T-helper 1 cell treated with Interleukin-12 subunit alpha and Interleukin-12 subunit beta and Interleukin-4 antibody, amounts not matched to agents 30 ng/mL and 1 ng/mL, for 36 hours (primary cell): ENCODE measurements around the gene CCR6. TPM values are rescaled to one million over a fixed set of nuclear protein-coding genes. Genes with fewer than 3 reads are reported as not detected.
"Not testable (repeated sequence)": the region's sequence is repeated elsewhere in the genome, so short reads cannot be mapped to it uniquely, and the experiment has no call there.

Experiments used
- intact Hi-C: fragments of 100-400 bp; cut with micrococcal nuclease; formaldehyde crosslinking; loops from one replicate; pipeline ENCODE4 v1.15.1; 2024
- total RNA-seq: library from RNA; stranded (reverse); gene quantifications from 2 replicates; pipeline ENCODE4 v1.2.3, GENCODE V29; 2022

Gene CCR6
- total RNA-seq = 0.42 and 0.49 TPM in 2 replicates

DNA sequence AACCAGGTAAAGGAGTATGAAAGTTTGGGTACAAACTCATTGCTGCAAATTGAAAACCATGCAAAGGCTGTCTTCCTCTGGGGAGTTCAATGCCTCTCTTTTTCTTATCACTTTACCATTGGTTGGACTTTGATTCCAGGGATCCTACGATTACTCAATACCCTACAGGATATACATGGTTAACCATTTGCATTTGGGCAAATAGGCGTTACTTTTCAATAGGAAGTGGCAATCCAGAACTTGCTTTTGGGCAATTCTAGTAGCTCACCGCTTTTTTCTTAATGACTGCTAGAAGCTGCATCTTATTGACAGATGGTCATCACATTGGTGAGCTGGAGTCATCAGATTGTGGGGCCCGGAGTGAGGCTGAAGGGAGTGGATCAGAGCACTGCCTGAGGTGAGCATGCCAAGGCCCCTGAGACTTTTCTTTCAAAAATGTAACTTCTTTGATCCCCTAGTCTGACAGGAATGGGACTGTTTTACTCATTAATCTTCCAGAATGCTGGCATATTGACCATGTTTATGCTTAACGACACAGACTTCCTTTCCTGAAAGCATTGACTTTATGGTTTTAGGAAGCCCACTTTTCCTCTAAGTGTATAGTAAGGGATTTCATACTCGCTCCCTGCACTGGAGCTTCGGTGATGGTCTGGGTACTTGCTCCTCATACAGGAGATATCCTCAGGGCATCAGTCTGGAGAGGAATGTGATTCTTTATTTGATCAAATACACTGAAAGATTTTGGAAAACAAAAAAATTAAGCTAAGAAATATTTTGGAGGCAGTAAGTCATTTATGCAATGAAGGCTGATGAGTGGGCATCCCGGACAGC lies at the start of gene CCR6:
Gene CCR6 (plus strand): TSS at position 270 of the 831 bp plus-strand sequence. CDS start 13,039 bp downstream, outside the sequence.
- intact Hi-C loops = no loop called here

DNA sequence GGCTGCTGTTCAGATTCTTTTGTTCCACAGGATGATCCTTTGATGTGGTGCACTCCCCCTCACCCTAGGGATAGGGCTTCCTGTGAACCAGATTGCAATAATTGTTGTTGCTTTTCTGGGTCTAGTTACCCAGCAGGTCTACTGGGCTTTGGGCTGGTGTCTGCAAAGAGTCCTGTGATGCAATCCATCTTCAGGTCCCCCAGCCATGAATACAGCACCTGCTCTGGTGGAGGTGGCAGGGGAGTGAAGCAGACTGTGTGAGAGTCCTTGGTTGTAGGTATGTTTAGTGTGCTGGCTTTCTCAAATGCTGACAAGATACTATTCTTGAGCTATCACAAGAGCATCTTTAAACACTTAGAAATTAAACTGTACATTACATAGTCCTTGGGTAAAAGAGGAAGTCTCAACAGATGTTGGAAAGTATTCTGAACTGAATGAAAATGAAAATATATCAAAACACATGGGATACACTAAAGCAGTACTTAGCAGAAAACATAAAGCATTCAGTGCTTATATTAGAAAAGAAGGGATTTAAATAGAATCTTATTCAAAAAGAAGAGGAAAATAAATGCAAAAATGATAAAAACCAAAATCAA lies 49.1 kb upstream of the CCR6 start:
- intact Hi-C loops = no loop called here

DNA sequence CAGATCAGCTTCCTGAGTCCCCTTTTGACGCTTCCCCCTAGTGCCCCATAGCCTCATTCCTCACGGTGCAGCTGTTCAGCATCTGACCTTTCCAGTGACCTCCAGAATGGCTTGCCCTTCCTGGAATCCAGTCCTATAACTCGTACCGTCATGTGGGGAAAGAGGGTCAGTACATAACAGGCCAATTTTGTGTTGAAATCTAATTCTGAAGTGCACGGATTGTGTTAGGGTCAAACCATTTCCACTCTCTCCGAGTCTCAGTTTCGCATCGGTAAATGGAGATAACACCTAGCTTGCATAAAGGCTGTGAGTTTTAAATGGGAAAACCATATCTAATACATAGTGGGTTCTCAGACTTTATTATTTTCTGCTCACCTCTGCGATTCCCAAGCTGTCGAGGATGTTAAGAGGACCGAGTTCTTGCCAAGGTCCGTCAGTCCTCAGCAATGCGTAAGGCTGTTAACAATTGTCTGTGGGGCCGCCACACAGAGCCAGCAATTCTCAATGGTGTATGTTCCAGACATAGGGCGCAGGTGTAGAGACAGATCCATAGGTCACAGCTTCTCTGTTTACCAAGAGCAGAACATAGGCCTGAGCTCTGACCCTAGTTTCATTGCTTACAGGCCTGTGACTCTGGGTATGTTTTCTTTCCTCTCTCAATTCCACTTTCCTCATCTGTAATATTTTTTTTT lies 45.5 kb upstream of the CCR6 start:
- intact Hi-C loops = no loop called here

DNA sequence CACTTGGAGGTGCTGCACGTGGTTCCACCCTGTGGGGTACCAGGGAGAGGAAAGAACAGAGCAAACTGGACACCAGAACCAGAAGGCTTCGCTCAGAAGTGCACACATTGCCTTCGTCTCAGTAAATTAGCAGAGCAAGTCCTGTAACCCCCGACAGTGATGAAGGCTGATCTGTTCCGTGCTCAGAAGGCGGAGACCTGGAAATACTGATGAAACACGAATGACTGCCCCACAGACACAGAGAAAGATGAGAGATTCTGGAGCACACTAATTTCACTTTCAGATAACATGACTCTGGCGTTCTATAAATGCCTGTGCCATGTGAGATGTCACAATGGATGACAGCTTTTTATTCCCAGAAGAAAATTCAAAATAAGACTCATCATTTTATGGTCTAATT lies 44.2 kb upstream of the CCR6 start:
- intact Hi-C loops = no loop called here

DNA sequence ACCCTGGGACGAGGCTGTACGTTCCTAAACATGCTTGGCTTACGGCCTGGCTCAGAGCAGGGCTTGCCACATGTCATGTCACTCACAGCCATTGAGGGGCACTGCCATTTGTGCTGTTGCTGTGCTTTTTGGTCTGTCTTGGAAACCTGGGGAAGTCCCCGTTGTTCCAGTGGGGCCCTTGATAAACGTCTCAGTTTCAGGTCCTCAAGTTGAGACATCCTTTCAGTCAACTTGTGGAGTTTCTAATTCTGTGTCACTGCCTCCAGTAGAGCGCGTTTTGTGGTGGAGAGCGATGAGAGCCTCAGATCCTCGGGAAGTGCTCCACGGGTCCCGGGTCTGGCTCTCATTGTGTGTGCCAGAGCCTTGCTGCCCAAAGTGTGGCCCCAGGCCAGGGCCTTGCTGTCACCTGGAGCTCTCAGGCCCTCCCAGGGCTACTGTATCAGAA lies 43.0 kb upstream of the CCR6 start:
- intact Hi-C loops = no loop called here

DNA sequence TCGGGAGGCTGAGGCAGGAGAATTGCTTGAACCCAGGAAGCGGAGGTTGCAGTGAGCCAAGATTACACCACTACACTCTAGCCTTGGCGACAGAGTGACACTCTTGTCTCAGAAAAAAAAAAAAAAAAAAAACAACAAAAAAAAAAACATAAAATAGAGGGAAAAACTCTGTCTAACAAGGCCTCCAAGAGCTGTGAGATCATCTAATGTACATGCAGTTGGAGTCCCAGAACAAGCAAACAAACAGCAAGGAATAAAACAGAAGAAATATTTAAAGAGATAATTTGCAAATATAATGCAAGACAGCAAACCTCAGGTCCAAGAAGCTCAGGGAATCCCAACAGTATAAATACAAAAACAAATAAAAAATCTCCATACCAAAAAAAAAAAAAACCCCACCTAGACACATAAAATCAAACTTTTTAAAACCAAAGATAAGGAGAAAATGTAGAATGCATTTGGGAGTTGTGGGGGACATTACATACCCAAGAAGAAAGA lies 35.0 kb upstream of the CCR6 start:
- intact Hi-C loops = no loop called here

DNA sequence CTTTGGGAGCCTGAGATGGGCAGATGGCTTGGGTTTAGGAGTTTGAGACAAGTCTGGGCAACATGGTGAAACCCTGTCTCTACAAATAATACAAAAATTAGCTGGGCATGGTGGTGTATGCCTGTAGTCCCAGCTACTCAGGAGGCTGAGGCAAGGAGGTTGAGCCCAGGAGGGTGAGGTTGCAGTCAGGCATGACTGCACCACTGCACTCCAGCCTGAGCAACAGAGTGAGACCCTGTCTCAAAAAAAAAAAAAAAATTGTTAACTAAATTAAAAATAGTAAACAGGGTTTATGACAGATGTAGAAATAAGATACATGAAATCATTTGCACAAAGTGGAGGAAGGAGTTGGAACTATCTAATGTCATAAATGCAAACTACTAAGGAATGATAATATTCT lies 34.2 kb upstream of the CCR6 start:
- intact Hi-C loops = not testable (repeated sequence)

DNA sequence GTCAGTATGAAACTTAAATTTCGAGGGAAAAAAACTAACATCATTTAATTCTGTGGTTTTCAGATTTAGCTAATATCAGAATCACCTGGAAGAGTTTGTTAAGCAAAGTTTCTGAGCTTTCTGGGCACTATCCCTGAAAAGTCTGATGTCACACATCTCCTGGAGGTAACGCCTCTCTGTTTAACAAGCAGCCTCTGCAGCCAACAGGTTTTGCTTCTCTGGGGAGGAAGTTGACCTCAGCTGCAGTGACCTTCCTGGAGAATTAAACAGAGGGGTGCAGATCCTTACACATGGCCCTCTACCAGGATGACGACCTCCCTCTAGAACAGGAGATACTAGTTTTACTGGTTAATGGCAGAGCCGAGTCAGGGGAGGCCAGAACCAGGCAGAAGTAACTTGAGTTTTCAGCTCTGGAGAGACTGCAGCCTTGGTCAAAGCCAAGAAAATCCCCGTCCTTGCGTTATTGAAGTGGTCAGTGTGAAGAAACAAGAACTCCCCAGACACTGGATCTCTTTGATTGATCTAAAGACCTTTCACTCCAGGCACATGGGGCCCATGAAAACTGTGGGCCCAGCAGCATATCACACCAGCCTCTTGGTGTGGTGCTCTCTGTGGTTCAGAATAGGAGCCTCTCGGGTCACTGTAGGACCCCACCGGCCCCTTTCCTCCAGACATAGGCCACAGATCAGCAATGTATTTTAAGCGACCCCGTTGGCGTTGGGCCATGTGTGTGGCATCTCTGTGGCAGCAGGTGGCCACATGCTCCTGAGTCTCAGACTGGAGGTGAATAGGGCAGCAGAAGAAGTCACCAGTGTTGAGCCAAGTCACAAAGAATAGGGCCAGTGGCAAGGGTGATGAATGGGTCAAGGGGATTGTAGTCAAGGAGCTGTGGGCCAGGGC lies 33.4 kb upstream of the CCR6 start:
- intact Hi-C loops = loop anchor here (5.0 kb wide), 1 partner anchor 42 kb away; no protein-coding TSS in a partner anchor

DNA sequence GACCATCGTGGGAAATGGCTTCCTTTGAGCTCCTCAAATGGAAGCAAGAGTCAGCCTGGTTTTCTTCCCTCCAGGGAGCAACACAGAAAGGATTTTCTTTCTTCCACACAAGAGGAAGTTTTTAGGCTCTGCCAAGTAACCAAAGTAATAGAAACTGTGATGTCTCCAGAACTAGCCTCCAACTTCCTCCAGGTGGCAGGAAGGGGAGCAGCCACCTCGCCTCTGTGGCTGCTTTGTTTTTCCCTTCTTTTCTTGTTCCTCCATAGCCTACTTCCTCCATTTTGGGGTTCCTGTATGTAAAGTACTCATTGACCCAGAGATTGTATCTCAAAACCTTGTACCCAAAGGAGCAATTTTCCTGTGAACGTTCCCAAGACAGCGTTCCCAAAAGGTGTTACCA lies 32.7 kb upstream of the CCR6 start:
- intact Hi-C loops = loop anchor here (5.0 kb wide), 1 partner anchor 43 kb away; no protein-coding TSS in a partner anchor

DNA sequence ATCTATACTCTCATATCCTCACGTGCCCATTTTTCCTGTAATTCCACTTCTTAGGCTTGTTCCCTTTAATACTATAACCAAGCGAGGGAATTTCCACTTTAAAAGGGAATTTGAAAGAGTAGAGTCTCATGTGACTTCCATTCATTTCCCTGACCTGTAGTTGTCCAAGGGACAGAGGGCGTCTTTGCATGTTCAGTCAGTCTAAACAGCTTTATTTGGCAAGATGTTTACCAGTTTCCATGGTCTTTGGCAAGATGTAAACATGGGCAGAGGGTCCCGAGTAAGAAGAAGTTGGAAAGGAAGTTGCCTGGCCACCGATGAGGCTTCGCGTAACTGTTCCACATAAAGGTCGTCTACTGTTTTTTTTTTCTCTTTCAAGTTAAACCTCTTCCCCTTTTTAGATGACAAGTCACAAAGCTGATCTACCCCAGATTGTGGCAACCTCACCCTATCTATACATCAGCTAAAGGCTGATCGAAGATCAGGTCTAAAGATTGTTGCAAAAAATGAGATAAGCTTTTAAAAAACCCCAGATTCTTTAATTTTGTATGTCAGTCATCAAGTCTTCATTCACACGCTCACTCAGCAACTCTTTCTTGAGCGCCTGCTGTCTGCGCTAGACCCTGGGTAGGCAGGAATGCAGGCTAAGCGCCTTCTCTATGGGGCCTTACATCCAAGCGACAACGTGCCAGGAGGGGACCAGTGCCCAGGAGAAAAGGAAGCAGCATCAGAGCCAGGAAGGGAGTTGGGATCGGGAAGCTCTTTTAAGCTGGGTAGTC lies 31.7 kb upstream of the CCR6 start:
- intact Hi-C loops = loop anchor here (5.0 kb wide), 1 partner anchor 44 kb away; no protein-coding TSS in a partner anchor

DNA sequence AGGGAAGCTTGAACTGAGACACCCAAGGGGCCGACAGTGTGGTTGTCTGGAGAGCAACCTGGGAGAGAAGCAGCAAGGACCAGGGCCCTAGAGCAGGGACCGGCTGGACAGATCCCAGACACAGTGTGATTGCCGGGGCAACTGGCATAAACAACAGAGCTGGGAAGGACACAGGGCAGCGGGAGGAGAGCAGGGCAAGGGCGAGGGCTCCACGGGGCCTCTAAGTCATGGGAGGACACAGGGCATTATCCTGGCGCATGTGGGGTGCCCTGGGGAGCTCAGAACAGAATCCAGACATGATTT lies 31.1 kb upstream of the CCR6 start:
- intact Hi-C loops = loop anchor here (5.0 kb wide), 1 partner anchor 44 kb away; no protein-coding TSS in a partner anchor

DNA sequence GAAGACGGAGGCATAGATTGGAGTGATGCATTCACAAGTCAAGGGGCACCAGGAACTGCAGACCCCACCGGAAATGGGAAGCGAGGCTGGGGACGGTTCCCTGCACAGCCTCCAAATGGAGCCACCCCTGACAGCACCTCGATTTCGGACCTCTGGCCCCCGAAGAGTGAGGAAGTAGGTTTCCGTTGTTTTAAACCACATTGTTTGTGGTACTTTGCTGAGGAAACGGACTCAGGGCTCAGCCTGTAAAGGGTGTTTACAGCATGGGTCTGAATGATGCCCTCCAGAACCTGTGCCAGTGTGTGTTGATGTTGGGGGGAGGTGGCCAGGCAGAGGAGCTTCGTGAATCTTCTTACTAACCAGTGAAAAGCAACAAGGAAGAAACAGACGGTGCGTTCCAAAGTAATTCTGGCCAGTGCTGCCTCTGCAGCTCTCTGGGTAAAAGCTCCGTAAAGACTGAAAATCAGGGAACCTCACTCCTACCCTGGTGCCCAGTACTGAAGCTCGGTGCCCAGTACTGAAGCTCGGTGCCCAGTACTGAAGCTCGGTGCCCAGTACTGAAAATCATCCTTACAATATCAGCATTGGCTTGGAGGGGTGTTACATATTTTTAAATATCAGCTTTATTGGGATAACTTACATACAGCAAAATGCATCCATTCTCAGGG lies 30.1 kb upstream of the CCR6 start:
- intact Hi-C loops = loop anchor here (5.0 kb wide), 1 partner anchor 46 kb away; no protein-coding TSS in a partner anchor

DNA sequence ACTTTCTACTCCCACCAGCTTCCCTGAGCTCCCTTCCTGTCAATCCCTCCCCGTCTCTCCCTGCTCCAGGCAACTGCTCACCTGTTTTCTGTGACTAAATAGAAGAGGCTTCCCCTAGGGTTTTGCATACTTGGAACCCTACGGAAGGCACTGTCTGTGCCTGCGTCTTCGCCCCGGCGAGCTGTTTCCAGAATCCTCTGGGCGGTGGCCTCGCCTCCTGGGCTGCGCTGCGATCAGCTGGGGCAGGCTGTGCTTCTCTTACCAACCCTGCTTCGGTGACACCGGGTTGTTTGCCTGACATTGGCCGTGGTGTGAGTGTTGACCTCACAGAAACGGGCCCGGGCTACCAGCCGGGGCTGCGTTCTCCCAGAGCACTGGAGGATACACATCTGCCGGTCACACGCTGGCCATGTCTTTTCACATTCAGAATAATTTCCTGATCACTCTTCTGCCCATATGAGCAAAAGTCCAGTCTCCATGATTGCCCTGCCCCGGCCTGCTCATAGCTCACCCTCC lies 29.4 kb upstream of the CCR6 start:
- intact Hi-C loops = loop anchor here (5.0 kb wide), 1 partner anchor 46 kb away; no protein-coding TSS in a partner anchor

DNA sequence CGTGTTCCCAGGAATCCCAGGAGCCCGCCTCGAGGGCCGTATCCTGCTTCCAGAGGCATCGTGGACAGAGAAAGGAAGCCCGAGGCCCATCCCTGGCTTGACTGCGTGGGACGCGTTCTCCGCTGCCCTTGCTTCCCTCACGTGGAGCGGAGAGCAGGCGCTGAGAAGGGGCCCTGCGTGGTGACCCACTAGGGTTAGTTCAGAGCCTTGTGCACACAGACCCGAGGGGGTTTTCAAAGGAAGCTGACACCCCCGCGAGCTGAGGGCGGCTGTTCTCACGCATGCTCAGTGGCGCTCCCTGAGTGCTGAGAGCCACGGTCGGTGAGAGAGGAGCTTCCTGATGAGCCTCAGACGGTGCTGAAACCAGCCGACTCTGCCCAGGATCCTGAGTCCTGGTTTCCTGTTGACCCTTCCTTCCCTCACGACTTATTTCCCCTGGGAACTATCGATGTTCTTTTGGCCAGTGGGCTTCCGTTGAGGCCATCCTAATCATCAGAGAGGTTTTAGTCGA lies 28.9 kb upstream of the CCR6 start:
- intact Hi-C loops = loop anchor here (5.0 kb wide), 1 partner anchor 47 kb away; no protein-coding TSS in a partner anchor

DNA sequence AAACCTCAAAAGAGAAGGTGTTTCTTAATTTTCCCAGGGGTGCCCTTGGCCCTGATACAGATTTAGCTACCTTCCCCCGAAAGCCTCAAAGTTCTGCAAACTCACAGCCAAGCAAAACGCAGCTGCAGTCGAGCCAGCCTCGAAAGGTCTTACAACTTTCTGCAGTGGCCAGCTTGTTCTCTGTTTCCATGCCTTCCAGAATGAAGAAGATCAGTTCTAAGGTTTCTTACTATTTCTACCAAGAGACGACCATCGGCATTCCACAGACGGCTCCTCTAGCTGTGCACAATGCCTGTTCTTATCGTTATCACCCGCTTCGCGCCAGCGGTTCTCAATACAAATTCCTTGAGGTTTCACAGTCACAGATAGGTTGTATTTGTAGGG lies 28.5 kb upstream of the CCR6 start:
- intact Hi-C loops = loop anchor here (5.0 kb wide), 1 partner anchor 47 kb away; no protein-coding TSS in a partner anchor

DNA sequence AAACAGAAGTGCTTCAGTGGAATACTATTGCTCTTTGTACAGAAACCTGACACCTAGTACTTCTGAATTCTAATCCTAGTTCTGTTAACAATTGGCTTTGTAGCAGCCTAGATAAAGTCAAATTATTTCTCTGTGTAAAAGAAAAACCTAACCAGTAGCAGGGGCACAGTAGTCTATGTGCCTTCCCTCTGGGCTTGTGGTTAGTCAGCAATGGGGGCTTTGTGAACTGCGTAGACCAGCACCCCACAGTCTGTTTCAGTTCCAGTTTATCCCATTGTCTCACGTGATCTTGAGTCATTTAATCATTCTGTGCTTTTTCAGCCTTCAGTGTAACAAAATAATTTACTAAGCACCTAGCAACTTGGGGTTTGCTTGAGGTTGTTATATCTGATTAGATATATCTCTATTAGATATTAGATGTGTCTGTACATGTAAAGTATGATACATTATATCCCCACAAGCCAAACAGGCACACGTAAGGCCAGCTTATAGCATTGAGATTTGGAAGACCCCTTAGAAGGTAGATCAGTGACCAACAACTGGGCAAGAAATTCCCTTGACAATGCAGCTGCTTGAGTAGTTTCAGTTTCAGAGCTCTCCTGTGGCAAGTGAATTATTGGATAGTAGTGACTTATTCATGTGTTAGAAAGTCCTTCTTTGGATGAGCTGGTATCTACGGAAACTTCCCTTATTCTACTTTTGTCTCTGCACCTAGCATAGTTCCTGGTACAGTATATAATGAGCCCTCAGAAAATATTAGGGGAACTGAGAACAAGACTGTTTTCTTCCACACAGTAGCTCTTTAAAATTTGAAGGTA lies 27.9 kb upstream of the CCR6 start:
- intact Hi-C loops = loop anchor here (5.0 kb wide), 1 partner anchor 48 kb away; no protein-coding TSS in a partner anchor

DNA sequence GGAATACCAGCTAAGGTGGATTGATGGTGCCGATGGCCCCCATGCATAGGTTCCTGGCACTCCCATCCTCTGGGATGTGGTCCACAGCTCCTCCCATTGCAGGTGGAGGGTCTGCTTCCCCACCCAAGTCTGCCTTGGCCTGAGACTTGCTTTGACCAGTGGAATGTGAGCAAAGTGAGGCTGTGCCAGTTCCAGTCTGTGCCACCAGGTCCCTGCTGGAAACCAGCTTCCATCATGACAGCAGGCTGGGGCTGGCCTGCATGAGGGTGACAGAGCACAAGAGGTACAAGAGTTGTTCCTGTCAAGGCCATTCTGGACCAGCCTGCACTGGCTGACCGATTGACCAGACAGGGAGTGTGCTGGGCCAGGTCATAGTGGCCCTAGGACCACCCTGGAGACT lies 27.0 kb upstream of the CCR6 start:
- intact Hi-C loops = no loop called here

DNA sequence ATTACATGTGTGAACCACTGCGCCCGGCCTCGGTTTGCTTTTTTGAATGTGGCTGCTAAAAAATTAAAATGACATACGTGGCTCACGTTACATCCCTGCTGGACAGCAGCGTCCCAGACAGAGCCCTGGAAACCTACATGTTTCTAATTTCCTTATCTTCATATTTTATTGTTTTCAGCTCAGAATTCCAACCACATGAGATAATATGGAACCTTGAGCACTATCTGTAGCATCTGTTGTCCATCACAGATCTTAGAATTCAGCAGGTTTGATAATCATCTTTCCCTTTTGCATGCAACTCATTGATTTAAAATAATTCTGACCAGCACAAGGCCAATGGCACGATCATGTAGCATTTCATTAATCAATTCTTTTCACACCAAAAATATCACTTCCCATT lies 25.9 kb upstream of the CCR6 start:
- intact Hi-C loops = no loop called here
